GM18861 (cell line): ENCODE data around the gene KAZN.

ENCODE experiments used
- ATAC-seq: cut with Tn5 transposase; IDR thresholded peaks from one replicate; pipeline ENCODE4 v1.9.1; 2021; ENCODE audit not compliant: unreplicated experiment

The KAZN gene

DNA sequence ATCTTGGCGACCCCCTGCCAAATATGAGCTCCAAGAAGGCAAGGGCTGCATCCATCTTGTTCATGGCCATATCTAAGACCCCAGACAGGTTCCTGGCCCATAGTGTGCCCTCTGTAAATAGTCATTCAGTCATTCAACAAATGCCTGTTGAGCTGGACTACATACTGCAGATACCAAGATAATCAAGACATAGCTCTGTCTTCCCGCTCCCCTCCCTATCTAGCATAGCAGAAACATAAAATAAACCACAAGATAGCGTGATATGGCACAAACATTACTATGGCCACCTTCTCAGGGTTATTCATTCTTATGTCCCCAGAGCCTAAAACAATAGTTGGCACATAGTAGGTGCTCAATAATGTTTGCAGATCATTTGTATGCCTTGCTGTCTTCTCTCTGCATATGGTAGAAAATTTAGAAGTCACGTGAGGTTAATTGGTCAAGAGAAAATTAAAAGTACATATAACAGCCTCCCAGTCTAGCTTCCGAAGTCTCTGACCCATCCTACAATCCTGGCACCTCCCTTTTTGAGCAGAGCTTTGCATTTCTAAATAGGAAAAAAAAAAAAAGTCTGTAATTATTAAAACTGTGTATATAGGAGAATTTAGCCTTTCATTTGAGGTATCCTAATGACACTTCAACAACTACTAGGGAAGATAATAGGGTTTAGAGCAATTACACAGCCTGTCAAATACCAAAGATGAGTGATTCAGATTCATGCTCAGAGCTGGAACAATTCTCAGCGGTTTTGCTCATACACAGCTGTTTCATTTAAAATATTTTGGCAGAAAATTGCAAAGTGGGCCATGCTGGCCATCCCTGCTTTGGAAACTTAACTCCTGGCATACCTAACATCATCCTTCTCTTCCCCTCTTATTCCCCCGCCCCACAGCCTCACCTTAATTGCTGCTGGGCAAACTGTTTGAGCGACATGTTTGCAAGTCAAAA is 219.0 kb downstream of the KAZN start:
- ATAC-seq = no peak

DNA sequence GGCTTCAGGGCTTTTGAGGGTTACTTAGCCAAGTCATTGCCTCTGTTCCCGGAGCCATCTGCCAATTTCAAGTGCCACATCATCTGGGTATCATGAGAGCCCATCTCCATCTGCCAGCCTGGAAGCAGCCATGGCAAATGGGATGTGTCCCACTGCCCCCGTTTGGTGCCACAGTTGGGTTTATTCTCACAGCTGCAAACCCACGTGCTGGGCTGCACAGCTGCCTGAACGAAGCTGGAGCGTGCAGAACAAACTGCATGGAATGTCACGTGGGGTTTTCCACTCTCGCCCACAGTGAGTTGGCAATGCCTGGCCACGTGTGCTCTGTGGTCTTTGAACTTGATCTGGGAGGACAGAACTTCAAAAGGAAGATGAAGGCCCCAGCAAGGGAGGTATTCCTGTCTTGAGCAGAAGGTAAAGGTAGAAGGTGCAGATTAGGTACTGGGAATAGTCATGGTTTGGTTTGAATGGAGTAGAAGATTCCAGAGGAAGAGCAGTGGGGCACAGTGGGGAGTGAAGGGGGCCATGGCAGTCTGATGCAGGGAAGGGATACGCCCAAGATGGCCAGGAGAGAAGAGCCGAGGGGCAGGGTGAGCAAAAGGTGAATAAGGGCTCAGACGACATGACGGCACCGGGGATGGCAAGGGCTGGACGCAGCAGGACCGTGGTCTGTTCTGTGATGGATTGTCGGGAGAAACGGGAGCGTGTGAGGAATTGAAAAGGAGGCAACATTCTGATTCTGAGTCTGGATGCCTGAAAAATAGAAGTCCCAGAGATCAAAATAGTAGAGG is 222.0 kb downstream of the KAZN start:
- ATAC-seq = no peak

DNA sequence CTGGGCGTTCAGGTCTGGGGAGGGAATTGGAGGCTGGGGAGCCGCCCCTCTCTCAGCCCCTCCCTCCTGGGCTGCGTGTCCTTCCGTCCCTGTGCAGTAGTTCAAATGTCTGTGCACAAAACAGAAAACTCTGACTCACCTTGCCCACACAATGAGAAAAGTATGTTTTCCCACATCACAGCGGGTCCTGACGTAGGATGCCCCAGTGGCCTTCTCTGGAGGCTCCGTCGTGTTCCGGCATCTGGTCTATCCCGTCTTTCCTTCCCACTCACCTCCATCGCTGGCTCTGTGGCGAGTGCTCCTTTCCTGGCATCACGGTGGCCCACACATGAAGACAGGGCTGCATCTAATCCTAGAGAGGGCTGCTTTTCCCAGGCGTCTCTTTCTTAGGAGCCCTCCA is 224.0 kb downstream of the KAZN start:
- ATAC-seq = no peak

DNA sequence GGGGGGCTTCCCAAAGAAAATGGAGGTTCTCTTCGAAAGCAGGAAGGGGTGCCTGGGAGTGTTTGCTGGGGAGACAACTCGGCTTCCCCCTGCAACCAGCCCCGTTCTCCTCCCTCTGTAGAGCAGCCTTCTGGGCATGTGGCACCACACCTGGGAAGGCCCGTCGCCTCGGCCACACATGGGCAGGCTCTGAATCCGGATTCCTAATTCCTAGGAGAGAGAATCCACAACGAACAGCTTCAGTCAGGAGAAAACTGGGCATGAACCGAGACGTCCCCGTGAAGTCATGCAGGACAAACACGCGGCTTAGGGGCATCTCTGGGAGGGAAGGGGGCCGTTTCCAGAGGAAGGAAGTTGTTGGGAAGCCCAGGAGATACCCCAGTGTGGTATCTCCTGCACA is 224.5 kb downstream of the KAZN start:
- ATAC-seq = no peak

DNA sequence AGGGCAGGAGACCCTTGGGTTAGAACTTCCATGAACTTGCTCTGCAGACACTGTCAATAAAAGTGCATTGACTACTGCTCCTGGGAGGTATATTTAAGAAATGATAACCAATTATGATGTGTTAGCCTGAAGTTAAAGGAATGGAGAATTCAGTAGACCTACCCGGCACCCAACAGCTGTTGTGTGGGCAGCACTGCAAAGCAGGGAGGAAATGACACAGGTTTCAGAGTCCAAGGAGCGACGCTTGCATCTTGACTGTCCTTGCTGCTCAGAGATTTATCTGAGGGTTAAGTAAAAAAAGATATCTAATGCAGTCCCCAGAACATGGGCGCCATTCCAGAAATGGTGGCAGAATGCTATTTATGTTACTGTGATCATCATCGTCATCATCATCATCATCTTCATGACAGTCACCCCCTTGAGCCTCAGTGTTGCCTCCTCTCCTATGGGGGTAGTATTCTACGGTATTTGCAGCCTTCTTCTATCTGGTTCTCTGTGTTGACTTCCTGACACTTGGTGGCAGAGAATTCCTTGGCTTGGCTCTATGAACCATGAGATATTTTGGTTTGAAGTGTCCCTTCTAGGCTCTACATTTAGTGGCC is 225.9 kb downstream of the KAZN start:
- no peak for ATAC-seq

DNA sequence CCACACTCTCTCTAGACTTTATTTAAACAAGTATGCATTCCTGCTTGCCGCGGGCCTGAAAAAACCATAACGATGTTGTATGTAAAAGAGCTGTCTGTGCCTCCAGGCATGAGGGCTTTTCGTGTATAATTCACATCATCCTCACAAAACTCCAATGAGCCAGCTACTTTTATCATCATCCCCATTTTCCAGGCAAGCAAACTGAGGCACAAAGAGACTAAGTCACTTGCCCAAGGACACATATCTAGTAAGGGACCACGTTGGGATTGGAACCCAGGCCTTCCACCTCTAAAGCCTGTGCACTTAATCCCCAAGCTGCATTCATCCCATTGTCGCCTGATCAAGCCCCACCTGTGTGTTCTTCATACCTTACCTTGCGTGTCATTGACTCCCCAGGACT is 226.9 kb downstream of the KAZN start:
- ATAC-seq = no peak

DNA sequence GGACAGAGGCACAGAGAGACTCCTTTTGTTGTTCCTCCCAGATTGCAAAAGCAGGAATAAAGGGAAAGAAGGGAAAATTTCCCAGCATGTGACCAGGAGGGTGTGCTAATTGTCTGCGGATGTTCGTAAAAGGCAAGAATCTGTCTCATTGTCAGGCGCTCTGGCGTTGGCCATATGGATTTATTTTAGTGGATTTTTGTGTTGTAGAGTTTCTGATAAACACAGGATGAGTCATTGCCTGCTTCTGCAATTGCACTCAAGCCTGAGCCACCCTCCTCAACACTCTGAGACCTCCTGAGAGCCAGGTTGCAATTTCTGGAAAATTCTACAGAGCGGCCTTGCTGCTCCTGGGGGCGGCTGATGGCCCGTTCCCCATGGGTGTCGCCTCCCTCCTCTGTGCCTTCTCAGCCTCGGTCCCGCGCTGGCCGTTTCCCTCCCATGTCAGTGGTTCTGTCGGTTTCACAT is 227.7 kb downstream of the KAZN start:
- no peak for ATAC-seq

DNA sequence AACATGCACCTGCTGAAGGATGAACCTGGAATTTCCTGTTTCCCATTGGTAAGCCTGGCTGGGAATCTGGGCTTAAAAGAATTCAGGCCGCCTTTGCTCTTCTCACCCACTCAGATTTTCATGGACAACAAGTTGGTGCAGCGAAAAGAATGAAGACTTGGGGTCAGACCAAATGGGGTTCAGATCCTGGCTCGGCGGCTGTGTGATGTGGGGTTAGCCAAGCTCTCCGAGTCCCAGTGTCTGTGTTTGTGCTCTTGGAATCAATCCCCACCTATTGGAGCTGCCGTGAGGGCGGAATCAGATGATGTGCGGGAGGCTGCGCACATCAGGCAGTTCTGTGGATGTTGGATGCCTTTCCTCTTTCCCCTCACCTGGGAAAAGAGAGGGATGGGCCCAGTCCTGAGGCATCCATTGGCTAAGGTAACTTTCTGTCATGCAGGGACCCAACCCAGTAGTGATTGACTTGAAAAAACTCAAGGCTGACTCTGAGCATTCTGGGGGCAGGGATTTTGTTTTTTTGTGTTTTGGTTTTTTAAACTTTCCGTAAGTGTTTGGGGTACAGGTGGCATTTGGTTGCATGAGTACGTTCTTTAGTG is 228.3 kb downstream of the KAZN start:
- ATAC-seq = no peak

DNA sequence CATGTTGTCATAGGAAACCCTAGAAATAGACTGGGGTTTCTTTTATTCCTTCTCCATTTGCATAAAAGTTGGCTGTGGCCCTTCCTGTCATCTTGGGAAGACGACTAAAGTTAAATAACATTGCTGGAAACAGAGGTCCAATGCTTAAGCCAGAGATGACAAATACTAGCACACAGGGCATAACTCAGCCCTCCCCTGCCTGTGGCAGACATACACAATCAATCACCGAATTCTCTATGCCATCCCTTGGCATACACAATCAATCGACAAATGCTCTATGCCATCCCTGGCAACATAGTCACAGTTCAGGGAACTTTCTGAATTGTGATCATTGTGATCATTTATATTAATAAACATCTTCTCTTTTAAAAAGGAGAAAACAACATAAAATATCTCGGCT is 229.4 kb downstream of the KAZN start:
- no peak for ATAC-seq

DNA sequence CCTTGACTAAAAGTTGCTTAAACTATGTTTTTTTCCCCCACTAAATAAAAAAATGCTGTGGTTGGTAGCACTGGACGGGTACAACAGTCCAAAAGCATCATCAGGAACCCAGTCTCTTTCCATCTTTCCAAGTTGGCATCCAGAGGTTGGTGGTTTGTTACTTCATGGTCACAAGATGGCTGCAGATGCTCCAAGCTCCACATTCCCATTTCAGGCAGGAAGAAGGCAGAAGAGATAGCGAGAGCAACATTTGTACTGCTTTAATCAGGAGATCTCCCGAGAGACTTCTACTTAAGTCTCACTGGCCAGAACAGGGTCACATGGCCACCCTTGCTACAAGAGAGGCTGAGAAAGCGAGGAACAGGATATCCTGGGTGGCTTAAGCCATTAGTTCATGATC is 230.2 kb downstream of the KAZN start:
- ATAC-seq = no peak

DNA sequence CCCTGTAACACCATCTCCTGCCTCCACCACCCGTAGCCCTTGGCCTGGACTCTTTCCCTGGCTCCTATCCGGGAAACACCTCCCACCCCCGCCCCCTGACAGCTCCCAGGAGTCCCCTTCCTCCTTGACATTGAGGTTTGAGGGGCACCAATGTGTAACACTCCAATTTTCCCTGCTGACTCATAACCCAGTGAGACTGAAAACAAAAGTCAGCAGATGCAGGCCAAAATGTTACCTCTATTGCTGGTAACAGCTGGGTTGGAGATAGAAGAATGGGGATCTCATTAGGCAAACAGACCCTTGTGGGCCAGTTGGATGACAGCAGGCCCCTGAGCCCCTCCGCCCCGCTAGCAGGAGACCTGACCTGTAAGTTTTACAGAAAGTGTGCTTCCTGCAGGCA is 237.2 kb downstream of the KAZN start:
- no peak for ATAC-seq

DNA sequence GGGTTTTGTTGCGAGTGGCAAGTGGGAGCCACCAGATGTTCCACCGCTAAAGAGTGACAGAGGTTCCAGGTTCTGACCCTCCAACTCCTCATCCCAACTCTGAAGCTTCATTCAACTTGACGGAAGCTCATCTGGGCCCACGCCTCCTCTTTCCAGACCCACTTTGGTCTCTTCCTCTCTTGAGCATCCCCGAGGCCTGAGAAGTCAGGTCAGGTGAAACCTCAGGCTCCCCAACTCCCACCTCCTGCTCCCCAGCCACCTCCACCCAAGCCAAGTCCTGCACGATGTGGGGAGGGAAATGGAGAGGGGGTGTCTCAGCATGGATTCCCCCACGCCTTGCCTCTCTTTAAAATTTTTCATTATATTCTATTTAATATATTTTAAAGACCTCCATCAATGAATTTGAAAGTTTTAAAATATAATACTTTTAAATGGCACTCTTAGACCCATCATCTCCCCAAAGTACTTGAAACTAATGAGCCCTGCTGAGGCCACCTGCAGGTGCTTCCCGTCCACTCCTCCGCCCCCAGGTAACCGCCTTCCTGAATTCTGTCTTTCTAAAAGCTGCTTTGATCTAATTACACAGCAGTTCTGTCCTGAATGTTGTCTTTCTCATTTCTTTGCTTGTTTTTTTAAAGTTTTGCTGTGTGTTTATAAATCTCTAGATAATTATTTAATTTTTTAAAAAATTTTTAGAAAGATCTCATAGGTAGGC is 238.1 kb downstream of the KAZN start:
- ATAC-seq = no peak

DNA sequence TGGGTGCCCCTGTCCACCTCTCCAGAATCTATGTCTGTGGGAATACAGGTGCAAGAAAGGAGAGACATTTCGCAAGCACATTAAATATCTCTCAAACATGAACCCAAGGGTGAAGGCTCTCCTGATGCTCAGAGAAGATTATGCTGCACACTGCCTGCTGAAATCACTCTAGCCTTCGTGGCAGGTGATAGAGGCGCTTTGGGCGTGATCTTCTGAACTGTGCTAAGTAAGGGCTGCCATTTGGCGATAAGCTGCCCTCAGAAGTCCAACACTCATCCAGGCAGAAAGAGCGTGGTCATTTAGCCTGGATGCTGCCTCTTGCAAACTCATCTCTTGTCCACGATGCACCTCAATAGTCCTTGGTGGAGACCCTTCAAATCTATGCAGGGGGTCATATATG is 241.9 kb downstream of the KAZN start:
- ATAC-seq = no peak

DNA sequence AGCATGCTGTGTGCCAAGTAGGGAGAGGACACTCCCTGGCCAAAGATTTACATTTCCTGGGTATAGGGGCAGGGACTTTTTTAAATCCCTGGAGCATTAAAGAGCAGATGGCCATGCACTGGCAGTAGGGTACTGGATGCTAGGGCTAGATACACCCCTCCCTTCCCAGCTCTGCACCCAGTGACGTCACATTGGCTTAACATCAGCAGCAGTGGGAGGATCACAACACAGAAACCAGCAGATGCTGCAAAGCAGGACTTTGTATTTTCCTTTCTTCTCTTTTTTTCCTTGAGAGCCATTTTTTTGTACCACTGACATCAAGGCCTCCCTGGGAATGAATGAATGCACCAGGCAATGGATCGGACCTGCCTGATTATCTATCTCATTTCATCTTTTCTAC is 243.0 kb downstream of the KAZN start:
- no peak for ATAC-seq

DNA sequence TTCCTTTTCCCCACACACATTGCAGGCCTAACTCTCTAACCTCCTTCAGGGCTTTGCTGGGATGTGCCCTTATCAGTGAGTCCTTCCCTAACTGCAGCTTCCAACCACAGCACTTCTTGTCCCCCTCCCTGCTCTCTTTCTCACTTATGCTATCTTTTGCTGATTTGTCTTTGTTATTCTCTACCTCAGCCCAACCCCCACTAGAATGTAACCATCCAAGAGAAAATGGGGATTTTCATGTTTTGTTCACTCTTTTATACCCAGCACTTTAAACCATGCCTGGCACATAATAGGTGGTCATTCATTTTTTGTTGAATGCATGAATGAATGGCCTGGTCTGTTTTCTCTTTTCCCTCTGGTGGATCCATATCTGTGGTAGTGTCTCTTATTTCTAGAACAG is 243.5 kb downstream of the KAZN start:
- no peak for ATAC-seq

DNA sequence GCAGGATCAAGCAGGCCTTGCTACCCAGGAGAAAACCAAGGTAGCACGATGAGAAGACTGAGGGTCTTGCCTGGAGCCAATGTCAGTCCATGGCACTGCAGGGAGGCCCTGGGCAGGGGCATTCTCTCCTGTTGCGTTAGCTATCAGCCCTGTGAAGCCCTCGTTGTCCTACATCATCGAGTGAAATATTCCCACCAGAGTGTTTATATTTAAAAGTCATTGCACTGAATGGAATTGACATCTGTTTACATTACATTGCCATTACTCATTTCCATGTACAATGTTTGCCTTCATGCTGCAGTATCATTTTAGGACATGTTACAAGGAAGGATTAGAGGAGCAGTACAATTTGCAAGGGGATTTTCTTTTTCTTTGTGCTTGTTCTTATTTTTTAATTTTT is 243.9 kb downstream of the KAZN start:
- no peak for ATAC-seq

DNA sequence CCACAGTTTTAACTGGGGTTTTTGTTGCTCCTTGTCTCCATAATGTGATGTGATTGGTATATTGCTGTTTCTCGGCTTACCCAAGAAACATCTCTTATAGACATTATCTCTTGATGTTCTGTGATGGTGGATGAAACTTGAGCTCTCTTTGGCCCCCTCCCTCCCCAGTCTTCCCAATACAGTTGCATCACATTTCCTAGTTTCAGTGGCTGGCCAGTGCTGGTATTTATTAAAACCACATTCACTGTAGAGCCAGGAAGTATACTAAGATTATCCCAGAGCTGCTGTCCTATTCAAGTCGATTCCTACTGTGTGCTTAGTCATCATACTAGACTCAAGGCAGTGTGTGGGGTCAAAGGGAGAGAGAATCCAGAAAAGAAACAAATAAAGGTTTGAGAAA is 244.4 kb downstream of the KAZN start:
- ATAC-seq = no peak

DNA sequence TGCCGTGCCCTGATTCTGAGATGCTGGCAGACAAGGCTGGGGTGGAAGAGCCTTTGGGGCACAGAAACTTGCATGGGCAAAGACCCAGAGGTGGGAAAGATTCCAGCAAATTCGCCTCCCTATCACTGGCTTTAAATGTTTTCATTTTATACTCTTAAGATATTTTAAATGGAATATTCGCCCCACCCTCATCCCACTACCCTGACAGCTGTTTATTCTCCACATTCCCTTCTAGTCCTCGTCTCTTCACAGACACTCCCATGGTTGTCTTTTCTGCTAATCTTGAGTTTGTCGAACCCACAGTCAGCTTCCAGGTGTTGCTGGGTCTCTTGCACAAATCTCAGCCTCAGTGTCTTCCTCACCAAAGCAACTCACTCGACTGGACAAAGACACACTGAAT is 245.0 kb downstream of the KAZN start:
- no peak for ATAC-seq

DNA sequence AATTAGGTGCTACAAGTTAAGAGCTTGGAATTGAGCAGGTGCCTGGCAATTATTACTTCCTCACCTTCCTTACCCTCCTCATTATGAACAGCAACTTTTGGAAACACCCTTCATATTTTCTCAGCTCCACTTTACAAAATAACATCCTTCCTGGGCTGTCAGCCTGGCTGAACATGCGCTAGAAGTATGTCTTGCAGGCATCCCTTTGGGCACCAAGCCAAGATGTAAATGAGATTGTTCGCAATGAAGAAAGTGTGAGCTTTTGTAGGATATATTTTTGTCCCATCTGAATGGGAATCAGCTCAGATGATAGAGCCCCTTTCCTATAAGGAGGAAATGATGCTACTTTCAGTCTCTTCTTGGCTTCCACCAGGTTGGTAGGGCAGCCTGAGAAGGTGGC is 245.9 kb downstream of the KAZN start:
- ATAC-seq = no peak

DNA sequence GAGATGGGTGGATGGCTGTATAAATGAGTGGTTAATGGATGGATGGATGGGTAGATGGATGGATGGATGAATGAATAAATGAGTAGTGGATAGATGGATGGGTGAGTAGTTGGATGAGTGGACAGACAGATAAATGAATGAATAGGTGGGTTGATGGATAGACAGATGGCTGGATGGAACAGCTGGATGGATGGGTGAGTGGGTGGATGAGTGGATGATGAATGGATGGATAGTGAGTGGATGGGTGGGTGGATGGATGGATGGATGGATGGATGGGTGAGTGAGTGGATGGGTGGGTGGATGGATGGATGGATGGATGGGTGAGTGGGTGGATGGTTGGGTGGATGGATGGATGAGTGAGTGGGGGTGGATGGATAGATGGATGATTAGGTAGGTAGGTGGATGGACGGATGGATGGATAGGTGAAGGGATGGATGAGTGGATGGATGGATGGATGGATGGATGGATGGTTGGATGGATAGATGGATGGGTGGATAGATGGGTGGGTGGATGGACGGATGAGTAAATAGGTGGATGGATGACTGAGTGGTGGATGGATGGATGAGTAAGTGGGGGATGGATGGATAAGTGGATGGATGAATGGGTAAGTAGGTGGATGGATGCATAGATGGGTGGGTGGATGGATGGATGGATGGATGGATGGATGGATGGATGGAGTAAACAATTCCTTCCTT is 246.6 kb downstream of the KAZN start:
- ATAC-seq = no peak
